HepG2 (cell line): ENCODE measurements around the gene PSMG3. TPM values are rescaled to one million over a fixed set of nuclear protein-coding genes. Genes with fewer than 3 reads are reported as not detected.

Source experiments
- ATF6 ChIP-seq: sonication (generic); formaldehyde crosslinking; conservative IDR thresholded peaks from 2 replicates; pipeline ENCODE4 v1.4.0; 2020; ENCODE audit warnings: missing genetic modification reagents
- BCLAF1 ChIP-seq: fragments of 450-650 bp; IDR thresholded peaks from 2 replicates; pipeline ENCODE4 v1.6.1; 2017; ENCODE audit warnings: mild to moderate bottlenecking
- BHLHE40 ChIP-seq: IDR thresholded peaks from 2 replicates; pipeline ENCODE4 v1.6.1; 2011; ENCODE audit warnings: low read length, improper control_type of control experiment
- FOXJ3 ChIP-seq: sonication (generic); formaldehyde crosslinking; IDR thresholded peaks from 2 replicates; pipeline ENCODE4 v1.4.0; 2020; ENCODE audit warnings: missing genetic modification reagents, mild to moderate bottlenecking, borderline replicate concordance
- FOXO1 ChIP-seq: sonication (generic); formaldehyde crosslinking; IDR thresholded peaks from 2 replicates; pipeline ENCODE4 v1.4.0; 2020; ENCODE audit warnings: missing genetic modification reagents
- HHEX ChIP-seq: IDR thresholded peaks from 2 replicates; pipeline ENCODE4 v1.6.1; 2016; ENCODE audit warnings: control low read depth
- HOXA7 ChIP-seq: sonication (generic); formaldehyde crosslinking; IDR thresholded peaks from 2 replicates; pipeline ENCODE4 v1.8.1; 2022; ENCODE audit warnings: mild to moderate bottlenecking, missing genetic modification reagents, moderate library complexity
- KLF16 ChIP-seq, 2 experiments: sonication (generic) in 1 of 2; formaldehyde crosslinking in 1 of 2; IDR thresholded peaks; 2 replicates each; pipeline versions ENCODE4 v1.6.1 to v1.8.0; 2016 to 2023; ENCODE audit warnings: missing genetic modification reagents in 2 of 2, missing compliant biosample characterization in 1 of 2
- MIER2 ChIP-seq: IDR thresholded peaks from 2 replicates; pipeline ENCODE4 v1.6.1; 2016; ENCODE audit warnings: missing biosample characterization, missing genetic modification reagents
- NKX3-1 ChIP-seq: sonication (generic); formaldehyde crosslinking; IDR thresholded peaks from 2 replicates; pipeline ENCODE4 v1.5.0; 2020; ENCODE audit warnings: missing genetic modification reagents
- RAD21 ChIP-seq: fragments of 450-650 bp; formaldehyde crosslinking; IDR thresholded peaks from 2 replicates; pipeline ENCODE4 v1.5.0; 2020; ENCODE audit warnings: mild to moderate bottlenecking
- UBTF ChIP-seq: sonication (generic); formaldehyde crosslinking; IDR thresholded peaks from 2 replicates; pipeline ENCODE4 v1.4.0; 2020; ENCODE audit warnings: mild to moderate bottlenecking, missing genetic modification reagents
- ZHX2 ChIP-seq, 2 experiments: sonication (generic) in 1 of 2; formaldehyde crosslinking in 1 of 2; IDR thresholded peaks; 2 replicates each; pipeline versions ENCODE4 v1.6.1 to v1.9.0; 2014 to 2022; ENCODE audit warnings: antibody characterized with exemption in 1 of 2, borderline replicate concordance in 1 of 2, inconsistent platforms in 1 of 2, low read depth in 1 of 2, missing genetic modification reagents in 1 of 2
- ZNF263 ChIP-seq: sonication (generic); formaldehyde crosslinking; IDR thresholded peaks from 2 replicates; pipeline ENCODE4 v1.4.0; 2020; ENCODE audit warnings: missing genetic modification reagents
- ZNF296 ChIP-seq: sonication (generic); formaldehyde crosslinking; conservative IDR thresholded peaks from 2 replicates; pipeline ENCODE4 v1.5.0; 2020; ENCODE audit warnings: mild to moderate bottlenecking, missing genetic modification reagents
- ZNF446 ChIP-seq: sonication (generic); formaldehyde crosslinking; IDR thresholded peaks from 2 replicates; pipeline ENCODE4 v1.5.0; 2020; ENCODE audit warnings: mild to moderate bottlenecking, missing genetic modification reagents
- polyA plus RNA-seq, 8 experiments: library from polyadenylated mRNA; depleted of rRNA in 3 of 8; stranded (reverse) in 7 of 8; unstranded in 1 of 8; fragments of >200 nt; fragmentation: Illumina TruSeq in 4 of 8; extraction: Trizol in 4 of 8; gene quantifications; 2 replicates each; pipeline versions ENCODE4 v1.2.1 to v1.2.3, GENCODE V29; 2011 to 2016; ENCODE audit warnings: low read depth in 4 of 8, missing spikeins in 1 of 8, mixed read lengths in 1 of 8; ENCODE audit not compliant: insufficient read depth in 1 of 8
- total RNA-seq, 5 experiments: library from RNA; depleted of rRNA; stranded (reverse); fragments of >200 nt; fragmentation: Illumina TruSeq; extraction: Trizol; gene quantifications; 2 replicates each; pipeline ENCODE4 v1.2.3, GENCODE V29; 2016; ENCODE audit warnings: low read depth in 1 of 5

The PSMG3 gene
- total and polyA plus RNA-seq, 2 of the 13 experiments (the other 11 are each of a cell fraction or from before 2014, with no cell fraction given), result 29.6 to 48.4 TPM

GRCh38 chr7:1555046-1555812 lies 14.6 kb downstream of the PSMG3 start (continued):
- TF ChIP-seq ZHX2 (IDR thresholded peaks at IDR 0.05; ENCODE audit: low read depth) (no peak), ZHX2 (CRISPR knock-in tag; IDR thresholded peaks at IDR 0.05; ENCODE audit: borderline replicate concordance) (no peak), ATF6 (CRISPR knock-in tag) (no peak), FOXJ3 (CRISPR knock-in tag) (no peak), ZNF296 (CRISPR knock-in tag) (no peak), HHEX (CRISPR knock-in tag) (no peak), BHLHE40 (0 out of 2 replicates have a peak, but pooled peaks have one; percentile 26), KLF16 (CRISPR knock-in tag; IDR thresholded peaks at IDR 0.05) (no peak), ZNF446 (CRISPR knock-in tag) (no peak), NKX3-1 (no peak), UBTF (CRISPR knock-in tag) (0 out of 2 replicates have a peak, but pooled peaks have one; percentile 8), RAD21 (no peak), HOXA7 (CRISPR knock-in tag) (no peak), FOXO1 (peak; percentile 45; the same call in 1 of the 2 replicates), BCLAF1 (no peak), MIER2 (no peak; the same call in 1 of the 2 replicates), ZNF263 (peak; percentile 98)
